ENCODE measurements around the gene PRLR. TPM values are rescaled to one million over a fixed set of nuclear protein-coding genes. Genes with fewer than 3 reads are reported as not detected.

The PRLR gene
- total RNA-seq, 2 experiments from 2014 or later = 0.03 TPM; not detected in 1

GRCh38 chr5:35029333-35029732 lies 201.0 kb downstream of the PRLR start:
- Mint-ChIP-seq H3K9me3 (no peaks in the 10 kb centered on the region), H3K27ac (no peak overlapping the region), H3K4me1 (ENCODE audit: low read depth) (no peaks in the 10 kb centered on the region), H3K27me3 (peaks cover 37% of the 10 kb centered on the region), H3K4me3 (no peak overlapping the region), H3K36me3 (ENCODE audit: low read depth) (no peaks in the 10 kb centered on the region)
- intact Hi-C loops (cut with DNase I, micrococcal nuclease) = no loop called here
- Histone ChIP-seq H3K27me3 (ENCODE audit: control insufficient read depth in 1 of 2, insufficient read depth in 2 of 2, low read length in 2 of 2) (peaks cover 0 to 2% of the 10 kb centered on the region in 2 experiments), H3K36me3 (ENCODE audit: insufficient read depth, low read length) (no peaks in the 10 kb centered on the region), H3K4me1 (ENCODE audit: insufficient read depth, low read length) (no peaks in the 10 kb centered on the region), H3K9me3 (ENCODE audit: control insufficient read depth in 1 of 2, insufficient read depth in 1 of 2, low read length in 2 of 2) (no peaks in the 10 kb centered on the region), H3K27ac (ENCODE audit: low read depth in 1 of 2, low read length in 2 of 2) (no peak overlapping the region), H3K4me3 (ENCODE audit: low read length) (no peak overlapping the region)
- DNase-seq (no peak), ATAC-seq (ENCODE audit: poor library complexity) (no peak)
- CTCF ChIA-PET = no interaction called here
- no peak for TF ChIP-seq CTCF (IDR thresholded peaks at IDR 0.05)
- POLR2A ChIA-PET = no interaction called here

- DNase-seq = no peak
- ChIA-PET POLR2A (no interaction called here), CTCF (no interaction called here)
- H3K36me3 ChIP-seq (ENCODE audit: insufficient read depth, low read length) = no peaks in the 10 kb centered on the region
- Mint-ChIP-seq H3K4me1 (ENCODE audit: low read depth) (no peaks in the 10 kb centered on the region), H3K36me3 (ENCODE audit: low read depth) (no peaks in the 10 kb centered on the region), H3K4me3 (no peak overlapping the region), H3K27ac (no peak overlapping the region), H3K9me3 (no peaks in the 10 kb centered on the region), H3K27me3 (peaks cover 25% of the 10 kb centered on the region)
- no peak for ATAC-seq (ENCODE audit: poor library complexity)
- no peak for TF ChIP-seq CTCF (IDR thresholded peaks at IDR 0.05)
- no peaks in the 10 kb centered on the region for H3K9me3 ChIP-seq (ENCODE audit: control insufficient read depth in 1 of 2, insufficient read depth in 1 of 2, low read length in 2 of 2)
- H3K27ac ChIP-seq (ENCODE audit: low read depth in 1 of 2, low read length in 2 of 2) = no peak overlapping the region
- no peaks in the 10 kb centered on the region for H3K4me1 ChIP-seq (ENCODE audit: insufficient read depth, low read length)
- intact Hi-C loops (cut with DNase I, micrococcal nuclease) = no loop called here
- peaks cover 0 to 2% of the 10 kb centered on the region in 2 experiments for H3K27me3 ChIP-seq (ENCODE audit: control insufficient read depth in 1 of 2, insufficient read depth in 2 of 2, low read length in 2 of 2)
- no peak overlapping the region for H3K4me3 ChIP-seq (ENCODE audit: low read length)
Measured at GRCh38 chr5:35026941-35027340, 203.3 kb downstream of the PRLR start.

- H3K4me3 Mint-ChIP-seq = no peak overlapping the region
- peaks cover 0 to 2% of the 10 kb centered on the region in 2 experiments for H3K27me3 ChIP-seq (ENCODE audit: control insufficient read depth in 1 of 2, insufficient read depth in 2 of 2, low read length in 2 of 2)
- H3K4me3 ChIP-seq (ENCODE audit: low read length) = no peak overlapping the region
- H3K27ac ChIP-seq (ENCODE audit: low read depth in 1 of 2, low read length in 2 of 2) = no peak overlapping the region
- ChIA-PET CTCF (no interaction called here), POLR2A (no interaction called here)
- TF ChIP-seq CTCF (IDR thresholded peaks at IDR 0.05) = no peak
- H3K27ac Mint-ChIP-seq = no peak overlapping the region
- H3K9me3 Mint-ChIP-seq = no peaks in the 10 kb centered on the region
- ATAC-seq (ENCODE audit: poor library complexity) (no peak), DNase-seq (no peak)
- H3K9me3 ChIP-seq (ENCODE audit: control insufficient read depth in 1 of 2, insufficient read depth in 1 of 2, low read length in 2 of 2) = no peaks in the 10 kb centered on the region
- no peaks in the 10 kb centered on the region for H3K4me1 Mint-ChIP-seq (ENCODE audit: low read depth)
- peaks cover 24% of the 10 kb centered on the region for H3K27me3 Mint-ChIP-seq
- intact Hi-C loops (cut with DNase I, micrococcal nuclease) = no loop called here
- H3K36me3 ChIP-seq (ENCODE audit: insufficient read depth, low read length) = no peaks in the 10 kb centered on the region
- no peaks in the 10 kb centered on the region for H3K36me3 Mint-ChIP-seq (ENCODE audit: low read depth)
- no peaks in the 10 kb centered on the region for H3K4me1 ChIP-seq (ENCODE audit: insufficient read depth, low read length)
Measured at GRCh38 chr5:35026280-35026840, 203.9 kb downstream of the PRLR start.
